Putamen (tissue), 1 donor: Measurements from ENCODE around the gene PCSK9.
"Not testable (repeated sequence)": the region's sequence is repeated elsewhere in the genome, so short reads cannot be mapped to it uniquely, and the experiment has no call there.

Experiments used
- DNase-seq: peaks from one replicate; pipeline ENCODE4 v3.0.0-alpha.2; 2016; ENCODE audit warnings: low spot score

Gene PCSK9

DNA sequence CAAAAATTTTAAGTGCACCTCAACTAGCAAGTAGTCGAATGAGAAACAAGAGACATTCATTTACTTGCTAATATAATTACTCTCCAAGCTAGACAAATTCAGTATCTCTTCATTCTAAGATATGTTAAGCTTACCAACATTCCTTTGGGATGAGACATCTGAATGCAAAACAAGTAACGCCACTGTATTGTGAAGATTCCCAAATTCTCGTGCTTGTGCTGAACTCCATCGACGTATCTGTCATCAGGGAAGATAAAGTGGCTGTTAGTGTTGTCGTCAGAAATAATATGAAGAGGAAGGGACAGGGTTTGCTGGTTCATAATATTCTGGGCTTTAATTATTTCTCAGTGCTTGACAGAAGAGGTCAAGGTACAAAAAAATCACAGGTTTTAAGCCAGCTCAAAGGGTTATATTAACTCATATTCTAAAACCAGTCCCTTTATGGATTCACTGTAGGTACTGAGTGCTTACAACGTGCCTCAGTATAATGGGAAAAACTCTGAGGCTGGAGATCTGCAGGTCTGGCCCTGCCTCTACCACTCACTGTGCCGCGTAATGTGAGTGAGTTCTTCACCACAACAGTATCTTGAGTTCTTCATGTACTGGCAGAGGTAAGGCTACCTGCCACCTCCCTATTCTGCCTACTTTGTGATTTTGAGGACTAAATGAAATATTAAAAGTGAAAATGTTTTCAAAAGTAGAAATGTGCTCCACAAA is 42.0 kb downstream of the PCSK9 start:
- no peak for DNase-seq

DNA sequence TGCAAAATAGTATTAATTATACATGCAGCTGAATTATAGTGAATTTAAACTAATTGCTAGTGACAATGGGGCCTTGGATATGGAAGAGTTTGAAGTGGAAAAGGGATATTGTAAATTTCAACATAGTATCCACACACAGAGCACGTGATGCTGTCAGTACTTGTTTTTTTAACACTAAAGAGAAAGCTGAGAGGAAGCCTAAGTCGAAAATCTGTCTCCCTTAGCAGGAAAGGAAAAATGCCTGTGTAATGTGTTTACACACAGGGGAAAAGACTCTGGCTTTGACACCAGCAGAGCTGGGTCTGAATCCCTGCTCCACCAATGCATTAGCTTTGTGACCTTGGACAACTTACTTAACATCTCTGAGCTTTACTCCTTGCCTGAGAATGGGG is 42.6 kb downstream of the PCSK9 start:
- no peak for DNase-seq

DNA sequence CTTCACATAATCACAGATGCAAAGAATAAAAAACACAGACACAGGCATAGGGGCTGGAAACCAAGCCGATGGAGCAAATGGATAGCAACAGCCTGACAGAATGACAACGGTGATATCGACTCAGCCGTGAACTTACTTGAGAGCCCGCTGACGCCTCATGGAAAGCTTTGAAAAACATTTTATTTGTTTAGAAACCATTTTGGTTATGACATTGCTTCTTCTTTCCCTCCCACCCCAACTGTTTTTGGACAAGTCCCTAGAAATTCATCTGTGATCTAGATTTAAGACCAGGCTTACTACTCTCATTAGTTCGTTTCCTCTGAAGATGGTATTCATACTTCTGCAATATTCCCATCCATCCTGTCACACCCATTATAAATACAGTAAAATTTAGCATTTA is 44.9 kb downstream of the PCSK9 start:
- no peak for DNase-seq

DNA sequence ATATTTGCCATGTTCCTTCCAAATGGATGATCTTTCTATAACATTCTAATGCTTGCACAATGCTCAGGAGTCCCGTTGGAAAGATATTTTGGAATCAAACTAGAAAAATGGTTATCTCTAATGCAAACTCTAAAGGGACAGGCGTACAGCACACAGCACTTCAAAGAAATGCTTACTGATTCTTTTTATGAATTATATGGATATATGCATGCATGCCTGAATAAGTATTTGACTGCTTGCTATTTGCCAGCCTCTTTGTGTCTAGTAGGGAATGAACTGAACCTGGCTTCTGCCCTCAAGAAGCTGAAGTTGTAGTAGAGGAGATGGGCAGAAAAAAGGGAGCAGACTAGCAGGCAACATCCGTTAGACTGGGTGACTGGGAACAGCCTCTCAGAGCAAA is 48.1 kb downstream of the PCSK9 start:
- DNase-seq, result no peak

DNA sequence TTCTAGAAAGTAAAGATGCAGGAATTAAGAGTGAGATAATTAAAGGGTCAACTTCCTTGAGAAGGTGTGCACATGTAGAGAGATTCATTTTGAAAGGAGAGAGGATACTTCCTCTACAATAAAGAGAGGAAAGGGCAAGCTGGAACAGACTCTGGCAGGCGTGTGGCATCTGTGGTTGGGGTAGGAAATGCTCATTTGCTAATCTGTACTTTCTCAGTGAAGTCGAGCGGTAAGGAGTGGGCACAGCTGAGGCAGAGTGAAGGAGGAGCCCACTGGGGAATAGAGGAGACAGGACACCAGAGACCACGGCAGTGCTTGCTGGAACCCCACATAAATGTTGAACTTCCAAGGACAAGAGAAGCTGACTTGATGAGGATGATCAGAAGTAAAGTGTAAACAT is 49.1 kb downstream of the PCSK9 start:
- DNase-seq, result no peak

DNA sequence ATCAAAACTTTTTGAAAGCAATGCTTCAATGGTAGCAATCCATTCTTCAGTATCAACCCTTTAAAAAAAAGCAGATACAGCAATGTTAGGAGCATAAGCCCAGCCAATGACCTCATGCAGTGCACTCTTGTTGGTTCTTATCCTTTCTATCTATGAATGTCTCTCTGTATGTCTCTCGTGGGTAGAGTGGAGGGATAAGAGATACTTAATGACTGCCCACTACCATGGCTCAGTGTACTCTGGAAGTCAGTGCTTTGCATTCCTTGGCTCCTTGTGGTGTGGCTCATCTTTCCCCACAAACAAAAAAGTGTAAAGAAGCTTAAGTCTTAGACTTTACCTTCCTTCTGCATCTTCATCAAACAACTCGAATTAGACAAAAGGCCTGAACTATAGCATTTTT is 50.3 kb downstream of the PCSK9 start:
- DNase-seq, result no peak

DNA sequence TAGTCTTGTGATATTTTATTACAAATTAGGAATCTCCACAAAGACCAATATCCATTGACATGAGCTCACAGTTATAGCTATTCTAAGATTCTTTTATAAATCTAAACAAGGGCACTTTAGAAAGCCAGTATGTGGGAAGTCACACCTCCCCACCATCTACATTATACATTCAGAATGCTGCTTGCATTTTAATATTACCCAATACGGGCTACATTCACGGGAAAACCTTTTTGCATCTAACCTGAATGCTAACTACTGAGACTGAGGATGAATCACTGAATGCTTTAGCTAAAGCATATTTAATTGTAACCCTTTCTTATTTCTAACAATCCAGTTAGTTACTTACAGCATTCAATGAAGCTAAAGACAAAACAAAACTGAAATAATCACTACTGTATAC is 53.1 kb downstream of the PCSK9 start:
- peak; percentile 11 for DNase-seq

DNA sequence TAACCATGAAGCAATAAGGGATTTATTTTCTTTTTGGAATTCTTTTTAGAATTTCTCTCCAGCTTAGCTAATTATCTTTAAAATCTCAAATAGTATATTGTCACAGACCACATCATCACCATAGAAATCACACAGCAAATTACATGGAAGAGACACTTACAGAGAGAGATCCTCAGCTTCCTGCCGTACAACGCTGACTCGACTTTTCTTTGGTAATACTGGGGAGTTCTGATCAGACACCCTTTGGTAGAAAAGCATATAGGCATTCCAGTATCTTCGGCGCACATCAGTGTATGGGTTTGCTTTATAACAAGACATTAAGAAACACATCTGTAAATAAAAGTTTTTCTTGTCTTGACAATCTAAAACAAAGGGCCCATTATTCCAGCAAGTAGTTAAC is 55.7 kb downstream of the PCSK9 start:
- no peak for DNase-seq

DNA sequence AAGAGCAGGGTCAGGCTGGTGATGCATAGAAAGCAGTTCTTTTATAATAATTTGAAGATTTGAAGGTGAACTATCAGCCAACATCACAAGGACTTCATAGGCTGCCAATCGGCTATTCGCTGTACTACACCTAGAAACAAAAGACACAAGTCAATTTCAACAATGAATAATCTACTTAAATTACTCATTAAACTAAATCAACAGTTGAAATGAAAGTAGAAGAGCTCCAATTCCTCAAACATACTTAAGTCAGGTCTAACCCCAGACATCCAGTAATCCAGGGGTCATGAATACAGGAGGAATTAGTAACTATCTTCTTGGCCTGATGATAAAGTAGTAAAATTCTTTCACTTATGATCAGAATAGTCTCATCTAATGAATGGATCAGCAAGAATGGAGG is 64.5 kb downstream of the PCSK9 start:
- no peak for DNase-seq

DNA sequence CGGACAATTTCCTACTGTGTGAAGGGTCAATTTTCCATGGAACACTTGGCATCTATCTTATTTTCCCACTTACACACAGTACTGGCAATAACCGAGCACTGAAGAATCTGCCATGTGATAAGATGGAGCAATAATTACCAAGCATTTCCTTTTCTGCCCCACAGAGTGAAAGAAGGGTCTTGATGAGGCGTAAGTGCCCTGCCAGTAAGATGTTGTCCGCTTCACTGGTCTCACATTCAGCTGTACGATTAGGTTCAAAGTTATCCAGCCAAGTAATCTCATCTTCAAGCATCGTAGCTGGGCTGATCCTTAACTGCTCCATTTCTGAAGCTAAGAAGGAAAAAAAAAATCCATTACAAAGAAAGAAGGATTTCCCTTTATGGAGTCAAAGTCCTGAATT is 67.8 kb downstream of the PCSK9 start:
- DNase-seq, result no peak

DNA sequence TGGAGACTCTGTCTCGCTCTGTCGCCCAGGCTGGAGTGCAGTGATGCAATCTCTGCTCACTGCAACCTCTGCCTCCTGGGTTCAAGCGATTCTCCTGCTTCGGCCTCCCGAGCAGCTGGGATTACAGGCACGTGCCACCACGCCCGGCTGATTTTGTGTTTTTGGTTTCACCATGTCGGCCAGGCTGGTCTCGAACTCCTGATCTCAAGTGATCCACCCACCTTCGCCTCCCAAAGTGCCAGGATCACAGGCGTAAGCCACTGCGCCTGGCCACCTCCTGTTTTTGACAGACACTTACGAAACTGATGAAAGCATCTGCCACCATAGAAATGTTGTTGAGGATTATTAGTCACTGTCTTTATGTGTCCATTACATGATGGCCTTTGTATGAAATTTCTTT is 69.7 kb downstream of the PCSK9 start:
- not testable (repeated sequence) for DNase-seq
